Activated CD4-positive, alpha-beta T cell treated with anti-CD3 and anti-CD28 coated beads for 36 hours (primary cell): ENCODE data around the gene SLC9A7. TPM values are rescaled to one million over a fixed set of nuclear protein-coding genes. Genes with fewer than 3 reads are reported as not detected.

Experiments used
- ATAC-seq: fragments of 200-7000 bp; cut with Tn5 transposase; one replicate; pipeline ENCODE4 v1.10.0; 2021; ENCODE audit warnings: mild to moderate bottlenecking, moderate library complexity
- CTCF ChIA-PET: fragments of 350-600 bp; sonication (Branson Sonifier 250); formaldehyde crosslinking; loops from one replicate; lab custom pipeline; 2021; ENCODE audit warnings: antibody characterized with exemption; lab: Charles Lee
- POLR2A ChIA-PET: fragments of 350-600 bp; sonication (Branson Sonifier 250); formaldehyde crosslinking; loops from one replicate; lab custom pipeline; 2021; ENCODE audit warnings: antibody characterized with exemption, inconsistent platforms; lab: Charles Lee
- DNase-seq: peaks from one replicate; pipeline ENCODE4 v3.0.0-alpha.2; 2020
- H3K27ac Mint-ChIP-seq: one replicate; pipeline ENCODE4 v1.8.0; 2021; ENCODE audit warnings: mixed read lengths
- H3K27me3 Mint-ChIP-seq: one replicate; pipeline ENCODE4 v1.8.0; 2021; ENCODE audit warnings: mixed read lengths
- H3K36me3 Mint-ChIP-seq: one replicate; pipeline ENCODE4 v1.8.0; 2021; ENCODE audit warnings: low read depth, mixed read lengths
- H3K4me1 Mint-ChIP-seq: one replicate; pipeline ENCODE4 v1.8.0; 2021; ENCODE audit warnings: mixed read lengths
- H3K4me3 Mint-ChIP-seq: one replicate; pipeline ENCODE4 v1.8.0; 2021; ENCODE audit warnings: mild to moderate bottlenecking, moderate library complexity, mixed read lengths
- H3K9me3 Mint-ChIP-seq: one replicate; pipeline ENCODE4 v1.8.0; 2021; ENCODE audit warnings: low read depth, mixed read lengths
- intact Hi-C, 2 experiments: fragments of 100-400 bp; cut with DNase I in 1 of 2; cut with micrococcal nuclease in 1 of 2; formaldehyde crosslinking; loops; one replicate each; pipeline versions ENCODE4 v1.14.2 to v1.15.1; 2022 to 2024; cut with DNase I, micrococcal nuclease
- total RNA-seq, 2 experiments: library from RNA; stranded (reverse); gene quantifications; one replicate each; pipeline ENCODE4 v1.2.3, GENCODE V29; 2021

SLC9A7 gene
- total RNA-seq, 2 experiments from 2014 or later, result 16.3 to 19.2 TPM

GRCh38 chrX:46607916-46608315 is 151.0 kb downstream of the SLC9A7 start:
- H3K9me3 Mint-ChIP-seq, result no peaks in the 10 kb centered on the region
- DNase-seq (no peak), ATAC-seq (no peak)
- intact Hi-C loops, result no loop called here
- peaks cover 27% of the 10 kb centered on the region for H3K4me1 Mint-ChIP-seq
- no peak overlapping the region for H3K4me3 Mint-ChIP-seq
- no peaks in the 10 kb centered on the region for H3K27me3 Mint-ChIP-seq
- H3K27ac Mint-ChIP-seq, result no peak overlapping the region
- CTCF ChIA-PET, result interaction anchor here (1.0 kb wide), 1 partner anchor 21 kb away, joined by 4 read pairs; no protein-coding TSS in a partner anchor
- peaks cover 15% of the 10 kb centered on the region for H3K36me3 Mint-ChIP-seq
- POLR2A ChIA-PET, result no interaction called here

- Mint-ChIP-seq H3K9me3 (no peaks in the 10 kb centered on the region), H3K27ac (no peak overlapping the region), H3K4me3 (no peak overlapping the region), H3K27me3 (no peaks in the 10 kb centered on the region), H3K36me3 (peaks cover 10% of the 10 kb centered on the region), H3K4me1 (peaks cover 4% of the 10 kb centered on the region)
- intact Hi-C loops, result no loop called here
- DNase-seq (no peak), ATAC-seq (no peak)
- POLR2A ChIA-PET, result no interaction called here
- CTCF ChIA-PET, result no interaction called here
Measured at GRCh38 chrX:46602468-46603102, 156.3 kb downstream of the SLC9A7 start.

- ATAC-seq, result no peak
- Mint-ChIP-seq H3K9me3 (no peaks in the 10 kb centered on the region), H3K27ac (no peak overlapping the region), H3K4me1 (peaks cover 6% of the 10 kb centered on the region), H3K36me3 (peaks cover 7% of the 10 kb centered on the region), H3K4me3 (no peak overlapping the region), H3K27me3 (no peaks in the 10 kb centered on the region)
- CTCF ChIA-PET, result no interaction called here
- no peak for DNase-seq
- intact Hi-C loops, result no loop called here
- POLR2A ChIA-PET, result no interaction called here
Measured at GRCh38 chrX:46601283-46601682, 157.6 kb downstream of the SLC9A7 start.

- H3K4me1 Mint-ChIP-seq, result peaks cover 6% of the 10 kb centered on the region
- POLR2A ChIA-PET, result no interaction called here
- no peak for ATAC-seq
- CTCF ChIA-PET, result interaction anchor here (1.3 kb wide), 1 partner anchor 9 kb away, joined by 3 read pairs; no protein-coding TSS in a partner anchor
- intact Hi-C loops, result no loop called here
- H3K36me3 Mint-ChIP-seq, result peaks cover 7% of the 10 kb centered on the region
- no peak for DNase-seq
- H3K27ac Mint-ChIP-seq, result no peak overlapping the region
- H3K9me3 Mint-ChIP-seq, result no peaks in the 10 kb centered on the region
- H3K27me3 Mint-ChIP-seq, result no peaks in the 10 kb centered on the region
- H3K4me3 Mint-ChIP-seq, result no peak overlapping the region
Measured at GRCh38 chrX:46599051-46599560, 159.8 kb downstream of the SLC9A7 start.

GRCh38 chrX:46597771-46598170 is 161.1 kb downstream of the SLC9A7 start:
- no peaks in the 10 kb centered on the region for H3K9me3 Mint-ChIP-seq
- ATAC-seq (no peak), DNase-seq (no peak)
- no peak overlapping the region for H3K4me3 Mint-ChIP-seq
- no peaks in the 10 kb centered on the region for H3K27me3 Mint-ChIP-seq
- no peak overlapping the region for H3K27ac Mint-ChIP-seq
- peaks cover 5% of the 10 kb centered on the region for H3K36me3 Mint-ChIP-seq
- intact Hi-C loops, result no loop called here
- H3K4me1 Mint-ChIP-seq, result peaks cover 9% of the 10 kb centered on the region
- ChIA-PET POLR2A (no interaction called here), CTCF (no interaction called here)

GRCh38 chrX:46597208-46597607 is 161.7 kb downstream of the SLC9A7 start:
- Mint-ChIP-seq H3K27ac (no peak overlapping the region), H3K27me3 (no peaks in the 10 kb centered on the region), H3K4me1 (peaks cover 12% of the 10 kb centered on the region), H3K9me3 (no peaks in the 10 kb centered on the region), H3K36me3 (peaks cover 6% of the 10 kb centered on the region), H3K4me3 (no peak overlapping the region)
- POLR2A ChIA-PET, result no interaction called here
- CTCF ChIA-PET, result no interaction called here
- ATAC-seq (no peak), DNase-seq (no peak)
- intact Hi-C loops, result no loop called here

- CTCF ChIA-PET, result no interaction called here
- no peaks in the 10 kb centered on the region for H3K27me3 Mint-ChIP-seq
- DNase-seq (no peak), ATAC-seq (no peak)
- H3K4me1 Mint-ChIP-seq, result peaks cover 18% of the 10 kb centered on the region
- no peaks in the 10 kb centered on the region for H3K9me3 Mint-ChIP-seq
- intact Hi-C loops, result no loop called here
- POLR2A ChIA-PET, result no interaction called here
- no peak overlapping the region for H3K4me3 Mint-ChIP-seq
- H3K36me3 Mint-ChIP-seq, result peaks cover 4% of the 10 kb centered on the region
- H3K27ac Mint-ChIP-seq, result no peak overlapping the region
Measured at GRCh38 chrX:46595084-46595483, 163.8 kb downstream of the SLC9A7 start.

GRCh38 chrX:46589977-46590723 is 168.8 kb downstream of the SLC9A7 start:
- H3K4me1 Mint-ChIP-seq, result peaks cover 40% of the 10 kb centered on the region
- intact Hi-C loops, result loop anchor here in 1 of 2 experiments (2.0 to 5.0 kb wide), 2 partner anchors 17 to 37 kb away; partner anchors contain the start of gene CHST7
- POLR2A ChIA-PET, result interaction anchor here (0.6 kb wide), 1 partner anchor 11 kb away, joined by 3 read pairs; no protein-coding TSS in a partner anchor

GRCh38 chrX:46588263-46588662 is 170.7 kb downstream of the SLC9A7 start:
- DNase-seq (peak; percentile 66), ATAC-seq (peak; percentile 51)
- Mint-ChIP-seq H3K9me3 (no peaks in the 10 kb centered on the region), H3K36me3 (peaks cover 6% of the 10 kb centered on the region), H3K4me1 (peaks cover 44% of the 10 kb centered on the region), H3K4me3 (peak overlapping the region; percentile 40), H3K27ac (peak overlapping the region; percentile 84), H3K27me3 (no peaks in the 10 kb centered on the region)
- POLR2A ChIA-PET, result interaction anchor here (0.6 to 1.2 kb wide), 2 partner anchors 16 to 194 kb away, joined by 5 to 11 read pairs; no protein-coding TSS in a partner anchor
- intact Hi-C loops, result loop anchor here in 1 of 2 experiments (2.0 to 5.0 kb wide), 2 partner anchors 15 to 39 kb away; partner anchors contain the start of gene CHST7
- CTCF ChIA-PET, result interaction anchor here (0.6 to 1.6 kb wide), 2 partner anchors 16 to 140 kb away, joined by 4 to 6 read pairs; no protein-coding TSS in a partner anchor

More at GRCh38 chrX:46589977-46590723, 168.8 kb downstream of the SLC9A7 start:
- Mint-ChIP-seq H3K4me3 (no peak overlapping the region), H3K27ac (no peak overlapping the region), H3K9me3 (no peaks in the 10 kb centered on the region), H3K36me3 (peaks cover 4% of the 10 kb centered on the region), H3K27me3 (no peaks in the 10 kb centered on the region)
- ATAC-seq (no peak), DNase-seq (no peak)
- CTCF ChIA-PET, result interaction anchor here (0.7 to 1.0 kb wide), 5 partner anchors 9 to 247 kb away, joined by 3 read pairs; partner anchors contain the start of gene RP2

GRCh38 chrX:46587753-46588171 is 171.2 kb downstream of the SLC9A7 start:
- ATAC-seq (no peak), DNase-seq (no peak)
- intact Hi-C loops, result loop anchor here (1.0 to 5.0 kb wide), 5 partner anchors 11 to 42 kb away; partner anchors contain the start of genes CHST7 (in 2 of the 2) and ZNF674 (in 1 of the 2)
- H3K27me3 Mint-ChIP-seq, result no peaks in the 10 kb centered on the region
- ChIA-PET CTCF (interaction anchor here (0.7 to 1.6 kb wide), 2 partner anchors 15 to 20 kb away, joined by 4 to 6 read pairs; no protein-coding TSS in a partner anchor), POLR2A (interaction anchor here (1.2 kb wide), 1 partner anchor 15 kb away, joined by 5 read pairs; no protein-coding TSS in a partner anchor)
- peak overlapping the region; percentile 40 for H3K4me3 Mint-ChIP-seq
- H3K27ac Mint-ChIP-seq, result peak overlapping the region; percentile 84
- peaks cover 6% of the 10 kb centered on the region for H3K36me3 Mint-ChIP-seq
- H3K9me3 Mint-ChIP-seq, result no peaks in the 10 kb centered on the region
- peaks cover 47% of the 10 kb centered on the region for H3K4me1 Mint-ChIP-seq

- H3K4me1 Mint-ChIP-seq, result peaks cover 48% of the 10 kb centered on the region
- no peaks in the 10 kb centered on the region for H3K9me3 Mint-ChIP-seq
- ATAC-seq, result peak; percentile 77
- H3K27ac Mint-ChIP-seq, result peak overlapping the region; percentile 81
- POLR2A ChIA-PET, result interaction anchor here (1.1 kb wide), 1 partner anchor 182 kb away, joined by 5 read pairs; no protein-coding TSS in a partner anchor
- intact Hi-C loops, result loop anchor here (1.0 to 5.0 kb wide), 5 partner anchors 11 to 42 kb away; partner anchors contain the start of genes CHST7 (in 1 of the 2) and ZNF674 (in 1 of the 2)
- H3K4me3 Mint-ChIP-seq, result peak overlapping the region; percentile 28
- CTCF ChIA-PET, result interaction anchor here (0.7 to 1.6 kb wide), 2 partner anchors 15 to 21 kb away, joined by 4 to 6 read pairs; no protein-coding TSS in a partner anchor
- peaks cover 5% of the 10 kb centered on the region for H3K36me3 Mint-ChIP-seq
- no peaks in the 10 kb centered on the region for H3K27me3 Mint-ChIP-seq
- peak; percentile 46 for DNase-seq
Measured at GRCh38 chrX:46587158-46587557, 171.8 kb downstream of the SLC9A7 start.
